GM21723 (cell line): Measurements from ENCODE around the gene PDC.
"Not testable (repeated sequence)": the region's sequence is repeated elsewhere in the genome, so short reads cannot be mapped to it uniquely, and the experiment has no call there.

Source experiments
- ATAC-seq: cut with Tn5 transposase; IDR thresholded peaks from one replicate; pipeline ENCODE4 v1.9.1; 2021; ENCODE audit warnings: mild to moderate bottlenecking, moderate library complexity; ENCODE audit not compliant: unreplicated experiment

PDC gene

GRCh38 chr1:186473047-186473446 is 12.1 kb upstream of the PDC start:
- ATAC-seq: no peak

GRCh38 chr1:186465946-186466345 is 5.0 kb upstream of the PDC start:
- no peak for ATAC-seq

GRCh38 chr1:186465491-186465890 is 4.6 kb upstream of the PDC start:
- ATAC-seq: not testable (repeated sequence)

GRCh38 chr1:186463926-186464325 is 3.0 kb upstream of the PDC start:
- ATAC-seq: no peak

- ATAC-seq: no peak
Measured at GRCh38 chr1:186463511-186463910, 2.6 kb upstream of the PDC start.

GRCh38 chr1:186459161-186459560 is 1.8 kb downstream of the PDC start:
- ATAC-seq: not testable (repeated sequence)

GRCh38 chr1:186456729-186457255 is 4.1 kb downstream of the PDC start:
- ATAC-seq: peak; percentile 54

GRCh38 chr1:186454981-186455380 is 5.9 kb downstream of the PDC start:
- ATAC-seq: no peak

- ATAC-seq: no peak
Measured at GRCh38 chr1:186446152-186446551, 14.8 kb downstream of the PDC start.

GRCh38 chr1:186443638-186444037 is 17.3 kb downstream of the PDC start:
- peak; percentile 54 for ATAC-seq

- no peak for ATAC-seq
Measured at GRCh38 chr1:186442651-186443375, 18.1 kb downstream of the PDC start.

- ATAC-seq: no peak
Measured at GRCh38 chr1:186440584-186440983, 20.3 kb downstream of the PDC start.

GRCh38 chr1:186438567-186438966 is 22.3 kb downstream of the PDC start:
- ATAC-seq: no peak

GRCh38 chr1:186435336-186435735 is 25.6 kb downstream of the PDC start:
- no peak for ATAC-seq

- no peak for ATAC-seq
Measured at GRCh38 chr1:186429017-186429416, 31.9 kb downstream of the PDC start.

GRCh38 chr1:186426118-186426517 is 34.8 kb downstream of the PDC start:
- no peak for ATAC-seq

- ATAC-seq: no peak
Measured at GRCh38 chr1:186424539-186424938, 36.4 kb downstream of the PDC start.

- no peak for ATAC-seq
Measured at GRCh38 chr1:186421446-186421845, 39.5 kb downstream of the PDC start.

- ATAC-seq: peak; percentile 98
Measured at GRCh38 chr1:186420923-186421322, 40.0 kb downstream of the PDC start.

- ATAC-seq: no peak
Measured at GRCh38 chr1:186420311-186420710, 40.6 kb downstream of the PDC start.

- ATAC-seq: no peak
Measured at GRCh38 chr1:186418503-186418902, 42.4 kb downstream of the PDC start.

GRCh38 chr1:186413319-186413718 is 47.6 kb downstream of the PDC start:
- ATAC-seq: no peak

- peak; percentile 64 for ATAC-seq
Measured at GRCh38 chr1:186409091-186409490, 51.8 kb downstream of the PDC start.
